ENCODE data around the gene LFNG. TPM values are rescaled to one million over a fixed set of nuclear protein-coding genes. Genes with fewer than 3 reads are reported as not detected.

The LFNG gene
- total RNA-seq, 1 experiment from 2014 or later: 4.5 TPM

DNA sequence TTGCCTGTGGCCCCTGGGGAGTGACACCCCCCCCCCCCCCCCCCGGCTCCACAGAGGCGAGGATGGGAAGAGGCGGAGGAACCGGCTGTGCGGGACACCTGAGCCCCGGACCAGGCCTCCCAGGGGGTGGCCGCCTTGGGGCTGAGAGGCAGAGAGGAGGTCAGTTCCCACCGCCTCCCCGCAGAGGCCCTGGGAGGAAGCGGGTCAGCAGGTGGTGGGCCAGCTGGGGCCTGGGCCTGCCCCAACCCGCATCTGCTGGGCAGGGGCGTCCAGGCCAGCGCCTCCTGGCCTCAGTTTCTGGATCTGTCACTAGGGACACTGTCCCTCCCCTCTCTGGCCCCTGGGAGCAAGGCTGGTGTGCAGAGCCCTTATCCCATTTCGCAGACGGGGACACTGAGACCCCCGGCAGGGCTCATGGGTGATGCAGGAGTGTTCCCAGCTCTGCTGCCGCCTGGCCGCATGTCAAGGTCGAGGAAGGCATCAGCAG is 14.6 kb upstream of the LFNG start:
- no peak overlapping the region for H3K27ac Mint-ChIP-seq (ENCODE audit: unreplicated experiment)
- Histone ChIP-seq H3K4me3 (ENCODE audit: low read depth, low read length) (no peak overlapping the region), H3K4me1 (no peaks in the 10 kb centered on the region), H3K9me3 (no peaks in the 10 kb centered on the region), H3K27me3 (replicated peaks; ENCODE audit: control insufficient read depth, insufficient read depth, low read length) (no peaks in the 10 kb centered on the region), H3K36me3 (ENCODE audit: control insufficient read depth, insufficient read depth, low read length) (no peaks in the 10 kb centered on the region)
- intact Hi-C loops (cut with micrococcal nuclease; ENCODE audit: unreplicated experiment): no loop called here
- no peak for DNase-seq
- no peaks in the 10 kb centered on the region for H3K4me1 Mint-ChIP-seq (ENCODE audit: low read depth, unreplicated experiment)
- no TSS peak for BruUV-seq (replicated peaks)
- H3K27me3 Mint-ChIP-seq (ENCODE audit: insufficient read depth, unreplicated experiment): no peaks in the 10 kb centered on the region
- H3K9me3 Mint-ChIP-seq (ENCODE audit: unreplicated experiment): no peaks in the 10 kb centered on the region
- H3K36me3 Mint-ChIP-seq (ENCODE audit: insufficient read depth, unreplicated experiment): no peaks in the 10 kb centered on the region
- TF ChIP-seq, protein P1, sequence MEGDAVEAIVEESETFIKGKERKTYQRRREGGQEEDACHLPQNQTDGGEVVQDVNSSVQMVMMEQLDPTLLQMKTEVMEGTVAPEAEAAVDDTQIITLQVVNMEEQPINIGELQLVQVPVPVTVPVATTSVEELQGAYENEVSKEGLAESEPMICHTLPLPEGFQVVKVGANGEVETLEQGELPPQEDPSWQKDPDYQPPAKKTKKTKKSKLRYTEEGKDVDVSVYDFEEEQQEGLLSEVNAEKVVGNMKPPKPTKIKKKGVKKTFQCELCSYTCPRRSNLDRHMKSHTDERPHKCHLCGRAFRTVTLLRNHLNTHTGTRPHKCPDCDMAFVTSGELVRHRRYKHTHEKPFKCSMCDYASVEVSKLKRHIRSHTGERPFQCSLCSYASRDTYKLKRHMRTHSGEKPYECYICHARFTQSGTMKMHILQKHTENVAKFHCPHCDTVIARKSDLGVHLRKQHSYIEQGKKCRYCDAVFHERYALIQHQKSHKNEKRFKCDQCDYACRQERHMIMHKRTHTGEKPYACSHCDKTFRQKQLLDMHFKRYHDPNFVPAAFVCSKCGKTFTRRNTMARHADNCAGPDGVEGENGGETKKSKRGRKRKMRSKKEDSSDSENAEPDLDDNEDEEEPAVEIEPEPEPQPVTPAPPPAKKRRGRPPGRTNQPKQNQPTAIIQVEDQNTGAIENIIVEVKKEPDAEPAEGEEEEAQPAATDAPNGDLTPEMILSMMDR (IDR thresholded peaks at IDR 0.05; ENCODE audit: insufficient read depth in 1 of 2, low read depth in 1 of 2, low read length in 1 of 2, severe bottlenecking in 1 of 2, unreplicated experiment in 1 of 2): no peak
- no peak overlapping the region for H3K4me3 Mint-ChIP-seq (ENCODE audit: unreplicated experiment)
- POLR2A ChIA-PET: no interaction called here
- CTCF ChIA-PET: interaction anchor here (1.7 kb wide), 1 partner anchor 36 kb away, joined by 3 read pairs; no protein-coding TSS in a partner anchor

DNA sequence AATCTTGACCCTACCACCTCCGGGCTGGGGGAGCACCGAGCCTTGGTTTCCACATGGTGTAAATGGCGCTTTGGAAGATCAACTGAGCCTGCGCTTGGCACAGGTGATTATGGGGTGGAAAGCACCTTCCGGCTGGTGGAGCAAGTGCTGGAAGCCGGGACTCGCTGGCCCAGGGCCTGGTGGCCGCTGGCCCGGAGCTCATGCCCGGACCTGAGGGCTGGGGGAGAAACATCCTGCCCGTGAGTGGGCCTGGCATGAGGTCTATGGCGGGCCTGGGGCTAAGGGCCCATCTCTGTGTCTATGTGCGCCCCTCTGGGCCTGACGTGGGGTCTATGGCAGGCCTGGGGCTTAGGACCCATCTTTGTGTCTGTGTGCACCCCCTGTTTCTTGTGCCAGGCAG is 14.2 kb upstream of the LFNG start:
- H3K27ac Mint-ChIP-seq (ENCODE audit: unreplicated experiment): no peak overlapping the region
- Histone ChIP-seq H3K36me3 (ENCODE audit: control insufficient read depth, insufficient read depth, low read length) (no peaks in the 10 kb centered on the region), H3K9me3 (no peaks in the 10 kb centered on the region), H3K27me3 (replicated peaks; ENCODE audit: control insufficient read depth, insufficient read depth, low read length) (no peaks in the 10 kb centered on the region), H3K4me1 (no peaks in the 10 kb centered on the region), H3K4me3 (ENCODE audit: low read depth, low read length) (no peak overlapping the region)
- H3K4me1 Mint-ChIP-seq (ENCODE audit: low read depth, unreplicated experiment): no peaks in the 10 kb centered on the region
- TF ChIP-seq, protein P1 (IDR thresholded peaks at IDR 0.05; ENCODE audit: insufficient read depth in 1 of 2, low read depth in 1 of 2, low read length in 1 of 2, severe bottlenecking in 1 of 2, unreplicated experiment in 1 of 2): no peak
- H3K27me3 Mint-ChIP-seq (ENCODE audit: insufficient read depth, unreplicated experiment): no peaks in the 10 kb centered on the region
- H3K4me3 Mint-ChIP-seq (ENCODE audit: unreplicated experiment): no peak overlapping the region
- no peaks in the 10 kb centered on the region for H3K36me3 Mint-ChIP-seq (ENCODE audit: insufficient read depth, unreplicated experiment)
- no peak for DNase-seq
- CTCF ChIA-PET: interaction anchor here (1.7 kb wide), 1 partner anchor 37 kb away, joined by 3 read pairs; no protein-coding TSS in a partner anchor
- intact Hi-C loops (cut with micrococcal nuclease; ENCODE audit: unreplicated experiment): no loop called here
- H3K9me3 Mint-ChIP-seq (ENCODE audit: unreplicated experiment): no peaks in the 10 kb centered on the region
- POLR2A ChIA-PET: no interaction called here
- no TSS peak for BruUV-seq (replicated peaks)

DNA sequence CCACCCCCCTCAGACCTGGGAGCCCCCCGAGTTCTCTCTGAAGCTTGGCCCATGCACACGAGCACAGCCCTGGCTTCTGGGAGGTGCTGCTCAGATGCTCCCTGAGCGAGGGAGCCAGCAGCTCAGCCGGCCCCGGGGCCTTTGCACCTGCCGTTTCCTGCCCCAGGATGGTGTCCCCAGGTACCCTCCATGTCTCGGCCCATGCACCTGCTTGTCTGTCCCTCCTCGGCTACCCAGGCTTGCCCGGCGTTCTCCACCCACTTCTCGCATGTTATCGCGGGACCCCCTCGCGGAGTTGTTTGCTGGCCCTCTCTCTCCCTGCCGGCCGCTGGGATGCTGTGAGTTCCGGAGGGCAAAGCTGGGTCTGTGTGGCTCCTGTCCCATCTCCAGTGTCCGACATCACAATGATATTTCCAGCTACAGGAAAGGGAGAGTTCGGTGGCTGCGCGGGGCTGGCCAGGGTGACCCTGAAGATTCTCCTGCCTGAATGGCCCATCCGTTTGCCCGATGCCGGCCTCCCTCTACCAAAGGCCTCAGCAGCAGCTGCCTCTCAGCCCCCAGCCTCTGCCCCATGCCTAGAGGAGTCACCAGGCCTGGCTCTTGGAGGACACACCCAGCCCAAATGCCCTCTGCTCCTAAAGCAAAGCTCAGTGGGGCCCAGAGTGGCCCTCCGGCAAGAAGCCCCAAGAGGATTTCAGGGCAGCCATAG is 12.2 kb upstream of the LFNG start:
- Histone ChIP-seq H3K36me3 (ENCODE audit: control insufficient read depth, insufficient read depth, low read length) (no peaks in the 10 kb centered on the region), H3K27me3 (replicated peaks; ENCODE audit: control insufficient read depth, insufficient read depth, low read length) (no peaks in the 10 kb centered on the region), H3K4me1 (peaks cover 13% of the 10 kb centered on the region), H3K9me3 (no peaks in the 10 kb centered on the region), H3K4me3 (ENCODE audit: low read depth, low read length) (no peak overlapping the region)
- ChIA-PET CTCF (no interaction called here), POLR2A (interaction anchor here (0.6 kb wide), 1 partner anchor 480 kb away, joined by 3 read pairs; no protein-coding TSS in a partner anchor)
- BruUV-seq (replicated peaks): no TSS peak
- Mint-ChIP-seq H3K4me3 (ENCODE audit: unreplicated experiment) (no peak overlapping the region), H3K27ac (ENCODE audit: unreplicated experiment) (no peak overlapping the region), H3K36me3 (ENCODE audit: insufficient read depth, unreplicated experiment) (no peaks in the 10 kb centered on the region), H3K9me3 (ENCODE audit: unreplicated experiment) (no peaks in the 10 kb centered on the region), H3K27me3 (ENCODE audit: insufficient read depth, unreplicated experiment) (no peaks in the 10 kb centered on the region), H3K4me1 (ENCODE audit: low read depth, unreplicated experiment) (no peaks in the 10 kb centered on the region)
- TF ChIP-seq, protein P1 (IDR thresholded peaks at IDR 0.05; ENCODE audit: insufficient read depth in 1 of 2, low read depth in 1 of 2, low read length in 1 of 2, severe bottlenecking in 1 of 2, unreplicated experiment in 1 of 2): no peak
- DNase-seq: no peak
- intact Hi-C loops (cut with micrococcal nuclease; ENCODE audit: unreplicated experiment): no loop called here
